Measurements from ENCODE around the gene CXCL6. TPM values are rescaled to one million over a fixed set of nuclear protein-coding genes. Genes with fewer than 3 reads are reported as not detected.

The CXCL6 gene
- total RNA-seq, 1 donor from 2014 or later = 0.73 TPM

DNA sequence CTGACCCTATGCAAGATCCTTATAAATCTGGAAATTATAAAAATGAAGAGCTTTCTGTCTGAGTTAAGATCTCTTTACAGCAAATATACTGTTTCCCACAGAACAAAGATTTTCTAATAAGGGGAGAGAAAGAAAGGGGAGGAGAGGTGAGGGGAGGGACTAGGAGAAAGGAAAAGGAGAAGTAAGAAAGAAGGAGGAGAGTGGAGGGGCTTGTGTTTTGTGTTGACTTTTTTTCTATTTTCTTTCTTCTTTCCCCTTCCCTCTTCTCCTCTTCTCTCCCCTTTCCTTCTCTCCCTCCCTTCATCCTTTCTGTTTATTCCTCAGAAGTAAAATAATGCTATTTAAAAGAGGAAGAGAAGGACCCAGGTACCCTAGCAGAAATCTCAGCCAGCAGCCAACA, 6.2 kb downstream of the CXCL6 start:
- no peak for DNase-seq (ENCODE audit: low spot score)

DNA sequence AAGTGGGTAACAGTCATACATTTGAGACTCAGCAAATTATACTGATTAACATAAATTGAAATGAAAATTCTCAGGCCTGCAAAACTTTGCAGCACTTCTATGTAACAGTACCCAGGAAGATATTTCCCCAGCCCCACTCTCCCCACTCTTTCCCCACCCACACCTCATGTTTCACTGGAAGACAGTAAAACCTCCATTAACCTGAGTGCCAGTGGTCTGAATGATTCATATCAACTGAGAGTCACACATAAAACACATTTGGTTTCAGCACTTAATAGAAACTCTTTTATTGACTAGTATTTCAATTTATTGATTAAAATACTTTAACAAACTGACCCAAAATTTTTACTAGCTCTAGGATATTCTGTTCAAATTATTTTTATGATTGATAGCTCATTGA, 6.9 kb downstream of the CXCL6 start:
- DNase-seq (ENCODE audit: low spot score) = no peak

DNA sequence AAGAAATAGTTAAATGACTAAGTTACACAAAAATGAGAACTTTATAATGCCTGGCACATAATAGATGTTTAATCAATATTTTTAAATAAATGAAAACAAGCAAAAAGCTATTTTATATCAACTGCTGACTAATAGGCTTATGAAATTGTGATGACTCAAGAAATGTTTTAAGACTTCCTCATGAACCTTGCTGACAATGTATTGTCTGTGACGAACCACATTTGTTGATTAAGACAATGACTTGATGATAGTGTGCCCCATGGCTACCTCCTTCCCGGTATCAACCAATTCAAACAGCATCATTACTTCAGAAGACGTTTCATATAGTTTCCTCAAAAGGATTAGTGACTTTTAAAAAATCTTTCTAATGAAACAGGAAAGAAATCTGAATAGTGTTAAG, 7.9 kb downstream of the CXCL6 start:
- no peak for DNase-seq (ENCODE audit: low spot score)

DNA sequence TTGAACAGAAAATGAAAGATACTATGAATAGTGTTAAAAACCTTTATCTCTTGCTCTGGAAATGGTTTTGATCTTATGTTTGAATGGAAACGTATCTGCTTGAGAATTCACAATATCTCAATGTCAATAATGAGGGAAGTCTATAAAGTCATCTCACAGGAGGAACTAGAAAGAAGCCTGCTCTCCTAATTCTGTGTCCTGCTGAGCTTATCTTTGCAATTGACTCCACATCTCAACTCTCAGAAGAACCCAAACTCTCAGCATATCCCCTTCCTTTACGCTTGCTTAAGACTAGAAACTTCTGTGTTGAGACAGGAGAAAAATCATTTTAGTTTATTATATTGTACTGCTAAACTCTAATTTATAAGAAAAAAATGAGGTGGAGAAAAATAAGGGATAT, 8.3 kb downstream of the CXCL6 start:
- no peak for DNase-seq (ENCODE audit: low spot score)

DNA sequence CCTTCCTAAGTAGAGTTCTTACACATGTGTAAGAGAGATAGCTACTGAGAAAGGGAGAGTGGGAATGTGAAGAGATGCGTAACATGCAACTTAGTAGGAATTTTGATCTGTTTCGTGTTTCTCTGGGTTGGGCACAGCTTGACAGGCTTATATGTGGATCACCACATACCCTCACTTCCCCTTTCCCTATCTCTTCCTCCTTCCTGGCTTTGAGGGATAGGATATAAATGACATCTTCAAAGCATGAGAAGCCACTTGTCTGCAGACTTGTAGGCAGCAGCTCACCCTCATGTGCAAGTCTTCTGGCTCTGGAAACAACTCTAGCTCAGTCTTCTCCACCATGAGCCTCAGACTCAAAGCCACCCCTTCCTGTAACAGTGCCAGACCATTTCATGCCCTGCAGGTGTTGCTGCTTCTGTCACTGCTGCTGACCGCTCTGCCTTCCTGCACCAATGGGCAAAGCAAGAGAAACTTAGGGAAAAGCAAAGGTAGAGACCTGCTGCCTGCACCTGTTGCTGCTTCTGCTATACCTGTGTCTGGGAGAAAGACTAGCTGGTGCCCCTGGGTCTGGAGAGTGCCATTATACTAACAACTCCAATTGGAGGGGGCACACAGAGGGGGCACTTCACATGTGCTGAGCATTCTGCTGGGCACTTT, 11.2 kb downstream of the CXCL6 start:
- no peak for DNase-seq (ENCODE audit: low spot score)

DNA sequence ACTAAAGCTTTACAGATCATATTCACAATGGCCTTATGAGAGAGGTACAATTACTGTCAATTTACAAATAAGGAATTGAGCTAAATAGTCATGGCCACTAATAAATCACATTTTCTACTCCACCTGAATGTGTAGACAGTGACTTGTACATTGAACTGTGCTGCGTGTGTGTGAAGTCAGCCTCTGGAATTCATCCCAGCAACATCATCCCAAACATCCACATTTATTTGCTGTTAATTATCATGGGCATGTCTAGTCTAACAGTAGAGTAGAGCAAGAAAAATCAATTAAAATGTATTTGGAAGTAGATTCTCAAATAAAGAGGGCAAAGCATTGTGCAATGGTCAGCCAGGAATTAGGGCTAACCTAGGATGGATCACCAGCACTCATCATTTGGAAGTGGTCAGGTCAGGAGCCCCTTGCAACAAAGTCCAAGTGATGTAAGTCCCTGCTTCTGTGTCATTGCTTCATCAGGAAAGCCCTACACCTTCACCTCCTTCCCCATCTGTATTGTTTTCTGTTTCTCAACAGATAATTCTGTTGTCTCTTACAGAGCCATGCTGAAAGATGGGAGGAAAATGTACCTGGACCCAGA, 11.8 kb downstream of the CXCL6 start:
- DNase-seq (ENCODE audit: low spot score) = no peak

DNA sequence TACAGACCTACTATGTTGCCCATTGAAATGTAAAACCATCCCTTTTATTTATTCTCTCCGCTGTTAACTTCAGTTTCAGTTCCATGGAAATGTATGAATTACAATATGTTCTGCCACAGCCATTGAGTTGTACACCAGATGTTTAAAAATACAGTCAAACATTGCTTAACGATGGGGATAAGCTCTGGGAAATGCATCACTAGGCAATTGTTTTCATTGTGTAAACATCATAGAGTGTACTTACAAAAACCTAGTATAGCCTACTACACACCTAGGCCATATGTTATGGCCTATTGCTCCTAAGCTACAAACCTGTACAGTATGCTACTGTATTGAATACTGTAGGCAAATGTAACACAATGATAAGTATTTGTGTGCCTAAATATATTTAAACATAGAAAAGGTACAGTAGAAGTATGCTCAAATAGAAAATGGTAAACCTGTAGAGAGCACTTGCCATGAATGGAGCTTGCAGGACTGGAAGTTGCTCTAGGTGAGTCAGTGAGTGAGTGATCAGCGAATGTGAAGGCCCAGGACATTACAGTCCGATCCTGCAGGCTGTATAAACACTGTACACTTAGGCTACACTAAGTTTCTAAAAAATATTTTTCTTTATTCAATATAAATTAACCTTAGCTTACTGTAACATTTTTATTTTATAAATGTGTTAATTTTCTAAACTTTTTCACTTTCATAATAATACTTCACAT, 13.9 kb downstream of the CXCL6 start:
- no peak for DNase-seq (ENCODE audit: low spot score)

DNA sequence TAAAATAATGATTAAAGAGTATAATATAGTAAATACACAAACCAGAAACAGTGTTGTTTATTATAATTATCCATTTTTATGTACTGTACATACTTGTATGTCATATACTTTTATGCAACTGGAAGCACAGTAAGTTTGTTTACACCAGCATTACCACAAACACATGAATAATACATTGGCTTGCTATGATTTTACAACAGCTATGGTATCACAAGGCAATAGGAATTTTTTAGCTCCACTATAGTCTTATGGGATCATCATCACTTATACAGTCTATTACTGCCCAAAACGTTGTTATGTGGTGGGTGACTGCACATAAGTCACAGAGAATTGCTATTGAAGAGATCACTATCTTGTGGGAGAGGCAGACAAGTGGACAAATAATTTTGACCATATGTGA, 14.8 kb downstream of the CXCL6 start:
- no peak for DNase-seq (ENCODE audit: low spot score)

DNA sequence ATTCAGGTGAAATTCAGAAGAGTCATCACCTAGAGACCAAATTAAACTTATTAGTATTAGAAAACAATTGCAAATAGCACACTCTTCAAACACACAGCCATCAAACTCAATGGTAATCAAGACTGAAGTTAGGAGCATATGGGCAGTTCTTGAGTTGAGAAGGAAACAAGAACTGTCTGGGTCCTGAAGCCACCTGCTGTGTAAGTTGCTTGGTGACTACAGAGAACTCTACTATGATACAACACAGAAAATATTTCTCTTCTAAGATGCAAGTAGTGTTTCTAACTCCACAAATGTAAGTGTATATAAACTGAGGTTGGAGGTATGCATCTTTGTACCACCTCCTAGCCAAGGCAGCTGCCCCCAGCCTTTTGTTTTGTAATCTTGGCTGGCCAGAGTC, 16.3 kb downstream of the CXCL6 start:
- DNase-seq (ENCODE audit: low spot score) = no peak

DNA sequence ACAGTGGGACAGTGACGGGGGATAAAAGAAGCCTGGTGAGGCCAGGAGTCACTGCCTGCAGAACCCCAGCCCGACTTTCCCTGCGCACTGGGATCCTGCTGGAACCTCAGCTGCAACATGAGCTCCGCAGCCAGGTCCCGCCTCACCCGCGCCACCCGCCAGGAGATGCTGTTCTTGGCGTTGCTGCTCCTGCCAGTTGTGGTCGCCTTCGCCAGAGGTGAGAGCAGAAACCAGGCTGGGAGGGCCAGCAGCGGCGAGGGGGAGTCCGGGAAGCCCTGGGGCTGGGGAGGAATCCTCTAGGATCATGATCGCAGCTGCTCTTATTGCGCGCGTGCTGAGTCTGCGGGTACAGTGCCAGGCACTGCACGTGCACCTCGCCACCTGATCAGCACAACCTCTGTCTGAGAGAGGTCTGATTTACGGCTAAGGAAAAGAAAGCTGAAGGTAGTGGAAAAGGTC, 16.8 kb downstream of the CXCL6 start, which contains the start of gene PF4V1:
PF4V1 (plus strand) TSS at position 51 of the 459 bp plus-strand sequence; CDS start at position 118, 67 bp downstream.
- DNase-seq (ENCODE audit: low spot score) = no peak

DNA sequence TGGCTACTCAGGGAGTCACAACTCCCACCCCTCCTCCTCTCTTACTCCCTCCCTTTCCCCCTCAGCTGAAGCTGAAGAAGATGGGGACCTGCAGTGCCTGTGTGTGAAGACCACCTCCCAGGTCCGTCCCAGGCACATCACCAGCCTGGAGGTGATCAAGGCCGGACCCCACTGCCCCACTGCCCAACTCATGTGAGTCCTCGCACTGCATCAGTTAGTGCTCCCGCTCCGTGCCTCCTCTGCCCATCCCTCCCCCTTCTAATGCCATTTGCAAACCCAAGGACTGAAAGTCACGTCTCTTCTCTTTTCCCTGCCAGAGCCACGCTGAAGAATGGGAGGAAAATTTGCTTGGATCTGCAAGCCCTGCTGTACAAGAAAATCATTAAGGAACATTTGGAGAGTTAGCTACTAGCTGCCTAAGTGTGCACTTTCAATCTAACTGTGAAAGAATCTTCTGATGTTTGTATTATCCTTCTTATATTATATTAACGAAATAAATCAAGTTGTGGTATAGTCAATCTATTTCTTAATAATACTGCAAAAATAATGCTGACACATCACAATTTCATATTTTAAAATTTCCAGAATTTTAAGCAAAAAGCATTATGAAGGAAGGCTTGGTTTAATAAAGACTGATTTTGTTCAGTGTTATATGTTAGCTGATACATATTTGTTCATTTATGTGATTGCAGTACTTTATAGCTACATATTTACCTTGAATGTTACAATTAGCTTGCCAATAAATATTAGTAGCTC, 17.4 kb downstream of the CXCL6 start:
- no peak for DNase-seq (ENCODE audit: low spot score)

DNA sequence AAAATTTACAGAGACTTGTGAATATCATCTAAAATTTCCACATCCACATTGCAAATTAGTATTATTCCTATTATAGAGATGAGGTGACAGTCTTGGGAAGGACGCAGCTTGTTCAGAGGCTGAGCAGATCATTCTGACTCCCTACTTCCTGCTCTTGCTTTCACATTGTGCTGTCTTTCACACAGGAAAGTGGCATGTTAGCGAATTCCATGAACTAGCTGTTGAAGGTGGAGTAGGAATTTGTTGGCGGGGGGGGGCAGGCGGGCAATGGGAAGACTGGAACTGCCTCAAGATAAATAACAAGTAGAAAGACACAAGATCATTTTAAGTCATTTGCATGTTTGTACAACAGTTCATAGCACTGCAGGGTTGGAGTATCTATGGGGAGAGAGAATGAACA, 18.9 kb downstream of the CXCL6 start:
- DNase-seq (ENCODE audit: low spot score) = no peak

DNA sequence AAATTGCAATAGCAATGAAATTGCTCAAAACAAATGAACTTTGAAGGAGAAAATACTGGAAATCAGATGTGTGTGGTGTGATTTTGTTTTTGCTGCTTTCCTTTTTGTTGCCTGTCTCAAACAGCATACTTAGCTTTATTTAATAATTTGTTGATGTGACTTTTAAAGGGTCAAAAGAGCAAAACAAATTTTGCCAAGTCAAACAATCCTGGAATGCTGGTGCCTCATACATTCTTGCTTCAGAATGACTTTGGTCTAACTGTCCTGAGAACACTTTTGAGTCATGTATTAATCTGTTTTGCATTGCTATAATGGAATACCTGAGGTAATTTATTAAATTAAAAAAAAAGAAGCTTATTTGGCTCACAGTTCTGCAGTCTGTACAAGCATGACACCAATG, 20.0 kb downstream of the CXCL6 start:
- no peak for DNase-seq (ENCODE audit: low spot score)

DNA sequence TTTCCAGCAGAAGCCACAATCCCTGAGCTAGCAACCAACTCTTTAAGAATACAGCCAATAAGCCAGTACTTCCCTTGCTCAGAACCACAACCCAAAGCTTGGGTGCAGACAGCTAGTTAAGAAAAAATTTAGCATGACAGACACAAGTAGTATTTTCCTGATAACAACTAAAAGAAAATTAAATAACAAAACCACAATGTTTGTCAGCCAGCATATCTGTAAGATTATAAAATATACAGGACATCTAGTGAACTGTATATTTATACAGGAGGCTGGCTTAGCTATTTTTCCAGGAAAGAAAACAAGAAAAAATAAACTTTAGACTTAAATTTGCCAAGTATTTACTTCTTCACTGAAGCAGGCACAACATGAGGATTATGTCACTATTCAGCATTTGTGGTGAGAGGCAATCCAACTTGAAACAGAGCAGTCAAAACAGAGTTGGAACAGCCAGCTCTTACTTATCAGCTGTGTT, 23.2 kb downstream of the CXCL6 start:
- no peak for DNase-seq (ENCODE audit: low spot score)

DNA sequence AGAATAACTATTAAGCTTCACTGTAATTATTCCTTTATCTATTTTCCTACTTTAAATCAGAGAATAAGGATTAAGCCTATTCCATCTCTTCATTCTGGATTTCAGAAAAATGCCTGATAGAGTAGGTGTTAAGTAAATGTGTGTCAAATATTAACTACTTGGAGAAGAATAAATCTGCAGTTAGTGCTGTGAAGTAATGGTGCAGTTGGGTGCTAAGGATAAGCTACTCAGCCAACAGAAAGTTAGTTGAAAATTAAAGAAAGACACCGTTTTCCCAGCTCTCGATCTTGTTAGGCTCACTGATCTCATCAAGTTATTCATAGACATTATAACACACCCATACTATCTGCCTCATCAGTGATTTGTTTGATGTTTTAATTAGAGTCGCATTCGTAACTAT, 23.7 kb downstream of the CXCL6 start:
- no peak for DNase-seq (ENCODE audit: low spot score)

DNA sequence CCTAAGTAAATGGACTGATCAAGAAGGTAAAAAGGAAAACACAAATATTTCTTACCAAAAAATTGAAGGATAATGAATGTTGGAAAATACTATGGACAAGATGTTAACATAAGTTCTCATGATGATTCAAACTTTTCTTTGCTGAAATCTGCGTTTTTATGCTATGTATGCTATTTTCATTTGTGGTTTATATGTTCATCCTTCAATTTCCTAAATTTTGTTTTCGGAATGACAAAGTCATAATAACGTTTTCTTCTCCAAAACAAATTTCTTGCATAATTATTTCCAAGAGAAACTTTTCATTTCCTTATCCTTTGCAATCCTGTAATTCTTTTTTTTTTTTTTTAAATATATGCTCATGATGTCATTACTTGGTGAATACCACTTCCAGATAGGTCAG, 24.4 kb downstream of the CXCL6 start:
- no peak for DNase-seq (ENCODE audit: low spot score)

DNA sequence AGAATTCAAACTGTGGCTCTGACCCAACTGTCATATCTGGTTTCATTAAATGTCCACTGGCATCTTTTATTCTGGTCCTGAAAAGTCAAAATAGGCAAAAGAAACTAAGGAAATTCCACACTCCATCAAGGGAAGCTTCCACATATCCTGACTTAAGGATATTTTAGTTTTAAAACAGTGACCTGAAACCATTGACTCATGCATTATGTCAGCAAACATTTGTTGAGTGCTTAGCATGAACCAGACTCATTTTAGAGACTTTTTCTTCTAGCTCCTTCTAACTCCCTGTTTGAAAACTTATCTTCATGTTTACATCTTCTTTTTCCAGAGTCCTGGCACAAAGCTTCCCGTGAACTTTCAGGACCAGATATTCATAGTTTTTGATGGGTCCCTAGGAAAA, 25.8 kb downstream of the CXCL6 start:
- no peak for DNase-seq (ENCODE audit: low spot score)

DNA sequence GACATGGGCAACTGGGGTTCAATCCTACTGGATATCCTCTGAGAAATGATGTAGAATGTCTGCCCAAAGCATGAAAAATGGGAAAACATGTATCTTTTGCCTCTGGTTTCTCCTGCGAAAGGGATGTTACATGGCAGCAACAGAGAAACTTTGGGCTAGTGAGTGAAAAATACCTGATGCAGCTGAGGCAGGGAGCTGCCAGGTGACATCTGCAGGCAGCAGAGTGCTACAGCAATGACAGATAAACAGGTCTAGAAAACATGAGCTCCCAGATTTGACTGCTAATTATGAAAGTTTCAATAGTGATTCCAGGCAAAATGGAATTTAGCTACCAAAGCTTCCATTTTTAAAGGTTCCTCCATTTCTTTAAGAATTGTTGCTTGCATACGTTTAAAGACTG, 27.9 kb downstream of the CXCL6 start:
- no peak for DNase-seq (ENCODE audit: low spot score)

DNA sequence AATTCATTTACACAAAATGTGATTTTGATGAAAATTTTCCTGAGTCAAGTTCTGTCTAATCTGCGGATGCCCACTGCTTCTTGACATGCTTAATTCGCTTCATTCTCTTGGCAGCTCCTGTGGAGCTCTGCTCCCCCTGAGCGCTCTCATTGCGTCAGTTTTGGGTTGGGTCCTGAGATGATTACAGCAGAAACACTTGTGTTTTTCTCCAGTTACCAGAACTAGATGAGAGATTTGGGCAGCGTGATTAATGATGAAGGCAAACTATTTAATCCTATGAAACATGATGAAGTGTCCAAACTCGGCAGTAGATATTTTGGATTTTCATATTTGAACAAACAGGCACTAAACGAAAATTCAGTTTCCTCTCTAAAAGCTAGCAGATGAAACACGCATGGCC, 28.5 kb downstream of the CXCL6 start:
- no peak for DNase-seq (ENCODE audit: low spot score)

DNA sequence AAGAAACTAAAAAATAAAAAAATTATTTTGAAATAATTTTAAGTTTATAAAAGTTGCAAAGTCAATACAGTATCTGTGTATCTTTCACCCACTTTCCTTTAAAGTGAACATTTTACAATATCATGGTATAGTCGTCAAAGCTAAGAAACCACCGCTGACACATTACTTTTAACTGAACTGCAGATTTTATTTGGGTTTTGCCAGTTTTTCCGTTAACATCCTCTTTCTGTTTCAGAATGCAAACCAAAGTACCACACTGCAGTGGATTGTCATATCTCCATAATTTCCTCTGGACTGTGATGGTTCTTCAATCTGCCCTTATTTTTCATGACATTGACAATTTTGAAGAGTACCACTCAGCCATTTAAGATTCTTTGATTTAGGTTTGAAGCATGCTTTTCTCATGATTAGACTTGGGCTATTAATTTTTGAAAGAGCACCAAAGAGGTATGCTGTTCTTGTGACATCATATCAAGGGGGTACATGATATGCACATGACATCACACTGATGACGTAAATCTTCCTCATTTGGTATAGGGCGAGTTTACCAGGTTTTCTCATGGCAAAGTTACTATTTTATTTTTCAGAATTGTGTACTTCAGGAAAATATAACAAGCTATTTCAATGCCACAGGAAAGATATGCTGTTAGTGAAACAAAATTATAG, 29.1 kb downstream of the CXCL6 start:
- DNase-seq (ENCODE audit: low spot score) = no peak

DNA sequence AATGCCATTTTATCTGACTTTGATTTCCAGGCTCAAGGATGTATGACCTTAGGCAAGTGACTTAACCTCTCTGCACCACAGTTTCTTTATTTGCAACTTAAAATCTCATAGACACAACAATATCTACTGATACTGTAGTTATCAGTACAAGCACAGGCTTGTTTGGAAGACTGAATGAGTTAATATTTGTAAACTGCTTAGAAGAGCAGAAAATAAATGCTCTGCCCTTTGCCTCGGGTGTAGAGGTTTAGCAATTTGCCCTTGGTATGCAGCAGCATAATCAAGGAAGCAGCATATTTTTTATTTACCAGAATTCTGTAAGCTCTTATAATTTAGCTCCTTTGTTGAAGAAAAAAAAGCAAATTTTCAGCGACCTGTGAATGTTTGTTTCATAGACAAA, 29.8 kb downstream of the CXCL6 start:
- no peak for DNase-seq (ENCODE audit: low spot score)

DNA sequence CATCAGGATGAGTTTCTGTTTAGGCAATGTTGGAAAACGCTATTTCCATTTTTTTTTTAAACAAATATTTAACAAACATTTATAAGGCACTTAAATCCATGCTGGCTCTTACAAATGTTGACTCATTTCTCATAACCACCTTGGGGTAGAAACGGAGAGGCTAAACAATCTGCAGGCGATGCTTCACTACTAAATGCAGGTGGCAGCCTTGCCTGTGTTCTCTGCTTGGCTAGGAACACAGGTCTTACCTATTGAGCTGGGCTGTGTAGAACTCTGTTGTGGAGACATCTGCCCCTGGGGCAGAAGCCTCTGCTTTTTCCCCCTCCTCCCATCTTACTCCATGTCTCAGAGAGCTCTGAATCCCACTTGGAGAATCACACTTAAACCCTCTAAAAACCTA, 31.3 kb downstream of the CXCL6 start:
- no peak for DNase-seq (ENCODE audit: low spot score)

All from ureter (tissue), 1 donor.